Neutrophil (primary cell): Measurements from ENCODE around the gene ACSL4.
"Not testable (repeated sequence)": the region's sequence is repeated elsewhere in the genome, so short reads cannot be mapped to it uniquely, and the experiment has no call there.

ENCODE experiments used
- H3K27ac ChIP-seq: fragments of 200-600 bp; sonication (generic); 2 replicates; pipeline ENCODE4 v1.5.1; 2016; ENCODE audit warnings: mild to moderate bottlenecking, moderate library complexity
- H3K27me3 ChIP-seq: fragments of 200-600 bp; sonication (generic); 2 replicates; pipeline ENCODE4 v1.6.0; 2016; ENCODE audit warnings: mild to moderate bottlenecking
- H3K36me3 ChIP-seq: fragments of 200-600 bp; sonication (generic); 2 replicates; pipeline ENCODE4 v1.5.1; 2017
- H3K4me1 ChIP-seq, 2 experiments: fragments of 200-600 bp in 1 of 2; sonication (generic) in 1 of 2; 1 replicate in 1 of 2; 2 replicates in 1 of 2; pipeline versions ENCODE4 v1.5.1 to v1.6.1; 2013 to 2016; ENCODE audit warnings: low read depth in 1 of 2, low read length in 1 of 2, mild to moderate bottlenecking in 1 of 2, moderate library complexity in 1 of 2; ENCODE audit not compliant: control insufficient read depth in 1 of 2, insufficient read depth in 1 of 2
- H3K4me3 ChIP-seq, 2 experiments: fragments of 200-600 bp in 1 of 2; sonication (generic) in 1 of 2; 1 replicate in 1 of 2; 2 replicates in 1 of 2; pipeline ENCODE4 v1.5.1; 2013 to 2016; ENCODE audit warnings: low read depth in 1 of 2, low read length in 1 of 2, mild to moderate bottlenecking in 1 of 2, moderate library complexity in 1 of 2
- H3K9me3 ChIP-seq: fragments of 200-600 bp; sonication (generic); 2 replicates; pipeline ENCODE4 v1.5.1; 2016
- CTCF ChIP-seq: fragments of 200-600 bp; sonication (generic); IDR thresholded peaks from 2 replicates; pipeline ENCODE4 v1.5.1; 2016; ENCODE audit warnings: antibody characterized with exemption

ACSL4 gene

GRCh38 chrX:109728173-109728535 lies 4.9 kb downstream of the ACSL4 start:
- no peak overlapping the region for H3K27ac ChIP-seq
- TF ChIP-seq CTCF: no peak
- H3K4me1 ChIP-seq: peaks cover 12 to 26% of the 10 kb centered on the region in 2 experiments
- no peaks in the 10 kb centered on the region for H3K9me3 ChIP-seq
- H3K4me3 ChIP-seq: no peak overlapping the region
- H3K27me3 ChIP-seq: no peaks in the 10 kb centered on the region
- H3K36me3 ChIP-seq: no peaks in the 10 kb centered on the region

GRCh38 chrX:109724971-109725370 lies 8.1 kb downstream of the ACSL4 start:
- not testable (repeated sequence) for H3K36me3 ChIP-seq, H3K4me3 ChIP-seq, H3K27me3 ChIP-seq, H3K9me3 ChIP-seq, H3K27ac ChIP-seq
- H3K4me1 ChIP-seq: peaks cover 22 to 25% of the 10 kb centered on the region in 2 experiments

GRCh38 chrX:109720947-109721346 lies 12.1 kb downstream of the ACSL4 start:
- Histone ChIP-seq H3K4me3 (no peak overlapping the region), H3K9me3 (no peaks in the 10 kb centered on the region), H3K4me1 (peaks cover 19 to 22% of the 10 kb centered on the region in 2 experiments), H3K36me3 (peaks cover 4% of the 10 kb centered on the region), H3K27ac (peak overlapping the region; percentile 67), H3K27me3 (no peaks in the 10 kb centered on the region)
- TF ChIP-seq CTCF: no peak

GRCh38 chrX:109719264-109719663 lies 13.8 kb downstream of the ACSL4 start:
- peaks cover 30 to 32% of the 10 kb centered on the region in 2 experiments for H3K4me1 ChIP-seq
- no peak overlapping the region for H3K4me3 ChIP-seq
- no peak for TF ChIP-seq CTCF
- H3K36me3 ChIP-seq: peaks cover 4% of the 10 kb centered on the region
- H3K27ac ChIP-seq: peak overlapping the region; percentile 5
- no peaks in the 10 kb centered on the region for H3K27me3 ChIP-seq
- H3K9me3 ChIP-seq: no peaks in the 10 kb centered on the region

- Histone ChIP-seq H3K27me3 (no peaks in the 10 kb centered on the region), H3K9me3 (no peaks in the 10 kb centered on the region), H3K4me3 (no peak overlapping the region), H3K4me1 (peaks cover 32 to 44% of the 10 kb centered on the region in 2 experiments), H3K36me3 (peaks cover 4% of the 10 kb centered on the region), H3K27ac (peak overlapping the region; percentile 42)
- no peak for TF ChIP-seq CTCF
Measured at GRCh38 chrX:109716431-109717028, 16.5 kb downstream of the ACSL4 start.

GRCh38 chrX:109714340-109714958 lies 18.6 kb downstream of the ACSL4 start:
- no peak overlapping the region for H3K27ac ChIP-seq
- no peaks in the 10 kb centered on the region for H3K27me3 ChIP-seq
- peaks cover 4% of the 10 kb centered on the region for H3K36me3 ChIP-seq
- H3K4me3 ChIP-seq: no peak overlapping the region
- peaks cover 42 to 57% of the 10 kb centered on the region in 2 experiments for H3K4me1 ChIP-seq
- H3K9me3 ChIP-seq: no peaks in the 10 kb centered on the region
- TF ChIP-seq CTCF: no peak
